Rectal smooth muscle tissue (tissue), 1 donor: ENCODE measurements around the gene CENPT.
"Not testable (repeated sequence)": the region's sequence is repeated elsewhere in the genome, so short reads cannot be mapped to it uniquely, and the experiment has no call there.

Experiments
- H3K27ac ChIP-seq: one replicate; pipeline ENCODE4 v1.7.0; 2013; ENCODE audit warnings: low read depth, low read length, inconsistent platforms
- H3K27me3 ChIP-seq: one replicate; pipeline ENCODE4 v1.7.0; 2013; ENCODE audit warnings: low read length; ENCODE audit not compliant: control insufficient read depth, insufficient read depth
- H3K36me3 ChIP-seq: one replicate; pipeline ENCODE4 v1.7.0; 2013; ENCODE audit warnings: low read length; ENCODE audit not compliant: control insufficient read depth, insufficient read depth
- H3K4me1 ChIP-seq: one replicate; pipeline ENCODE4 v1.7.0; 2013; ENCODE audit warnings: low read length; ENCODE audit not compliant: control insufficient read depth, insufficient read depth
- H3K4me3 ChIP-seq: one replicate; pipeline ENCODE4 v1.7.0; 2013; ENCODE audit warnings: low read length
- H3K9ac ChIP-seq: one replicate; pipeline ENCODE4 v1.7.0; 2013; ENCODE audit warnings: low read length

CENPT gene

DNA sequence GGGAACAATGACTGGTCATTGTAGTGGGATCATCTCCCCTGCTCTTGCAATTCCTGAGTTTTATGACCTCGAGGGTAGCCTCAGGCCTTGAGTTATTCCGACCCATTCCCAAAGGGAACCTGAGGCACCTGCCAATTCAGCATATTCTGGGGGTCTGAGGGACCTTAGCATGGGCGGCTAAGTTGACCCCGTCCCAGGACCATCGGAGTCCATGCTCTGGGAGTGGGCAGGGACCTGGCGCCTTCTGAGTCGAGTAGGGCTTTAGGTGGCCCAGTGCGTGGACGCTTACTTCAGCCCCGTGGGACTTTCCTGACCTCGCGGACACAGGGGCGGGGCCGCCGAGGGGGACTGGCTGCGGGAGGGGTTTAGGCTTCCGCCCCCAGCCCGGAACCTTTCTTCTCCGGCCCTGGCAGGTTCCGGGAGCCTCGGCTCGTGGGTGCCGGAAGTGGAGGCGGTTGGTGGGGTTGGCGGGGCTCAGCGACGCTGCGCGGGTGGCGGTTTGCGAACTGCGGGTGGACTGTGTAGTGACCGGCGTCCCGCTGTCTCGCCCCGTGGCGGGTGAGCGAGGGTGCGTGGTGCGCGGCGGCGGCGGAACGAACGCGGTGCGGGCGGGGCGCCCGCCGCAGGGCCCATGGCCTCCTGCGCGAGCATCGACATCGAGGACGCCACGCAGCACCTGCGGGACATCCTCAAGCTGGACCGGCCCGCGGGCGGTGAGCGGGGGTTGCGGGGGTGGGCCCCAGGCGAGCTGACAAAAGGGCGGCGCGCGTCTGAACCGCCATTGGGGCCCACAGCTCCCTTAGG lies 25.3 kb upstream of the CENPT start, which contains the start of gene EDC4:
Gene EDC4, plus strand, starts transcription at position 422 of the 804 bp plus-strand sequence. Its CDS starts 210 bp downstream, at position 632.
- no peaks in the 10 kb centered on the region for H3K27me3 ChIP-seq
- peak within 1 kb of the TSS; percentile 76 for H3K9ac ChIP-seq
- H3K36me3 ChIP-seq: peaks cover 23% of the 10 kb centered on the region
- H3K27ac ChIP-seq: peak within 1 kb of the TSS; percentile 74
- H3K4me3 ChIP-seq: peak within 1 kb of the TSS; percentile 92
- peaks cover 11% of the 10 kb centered on the region for H3K4me1 ChIP-seq

DNA sequence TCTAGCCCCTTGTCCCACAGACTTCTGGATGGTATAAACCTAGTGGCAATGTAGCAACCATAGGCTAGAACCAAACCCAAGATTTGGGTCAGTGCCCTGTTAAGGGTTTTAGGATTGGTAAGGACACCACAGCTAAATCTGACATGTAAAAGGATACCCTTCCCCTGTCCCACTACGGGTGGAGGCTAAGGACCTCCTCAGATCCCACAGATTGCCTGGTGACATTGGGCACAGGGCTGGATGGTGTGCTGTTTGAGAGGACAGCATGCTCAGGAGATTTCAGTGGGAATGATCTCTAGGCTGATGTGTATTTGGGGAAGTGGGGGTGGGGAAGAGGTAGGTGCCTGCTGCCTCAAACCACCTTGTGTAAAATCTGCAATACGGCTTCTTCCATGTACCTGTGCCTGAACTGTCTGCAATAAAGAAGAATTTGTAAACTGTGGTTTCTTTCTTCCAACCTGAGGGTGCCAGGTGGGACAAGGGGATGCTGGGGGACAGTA lies 24.7 kb upstream of the CENPT start:
- peaks cover 11% of the 10 kb centered on the region for H3K4me1 ChIP-seq
- H3K27ac ChIP-seq: peak overlapping the region; percentile 74
- peak overlapping the region; percentile 92 for H3K4me3 ChIP-seq
- no peaks in the 10 kb centered on the region for H3K27me3 ChIP-seq
- peak overlapping the region; percentile 40 for H3K9ac ChIP-seq
- peaks cover 17% of the 10 kb centered on the region for H3K36me3 ChIP-seq

DNA sequence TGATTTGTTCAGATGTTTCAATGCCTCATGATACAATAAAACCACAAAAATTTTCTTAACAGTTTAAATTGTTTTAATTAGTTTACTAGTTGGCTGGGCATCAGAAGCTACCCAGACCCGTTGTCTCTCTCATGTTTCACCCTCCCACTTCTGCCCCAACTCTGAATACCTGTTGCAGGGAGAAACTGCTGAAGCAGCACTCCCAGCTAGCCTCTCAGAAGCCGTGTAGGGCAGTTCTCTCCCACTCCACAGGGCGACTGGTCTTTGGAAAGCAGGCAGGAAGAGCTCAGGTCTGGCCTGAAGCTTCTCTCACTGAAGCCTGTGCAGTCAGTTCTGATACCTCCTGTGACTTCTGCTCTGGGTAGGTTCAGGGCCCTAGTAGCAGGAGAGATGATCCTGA lies 23.8 kb upstream of the CENPT start:
- H3K27me3 ChIP-seq: no peaks in the 10 kb centered on the region
- no peak overlapping the region for H3K27ac ChIP-seq
- H3K4me3 ChIP-seq: no peak overlapping the region
- peaks cover 11% of the 10 kb centered on the region for H3K4me1 ChIP-seq
- no peak overlapping the region for H3K9ac ChIP-seq
- H3K36me3 ChIP-seq: peaks cover 8% of the 10 kb centered on the region

DNA sequence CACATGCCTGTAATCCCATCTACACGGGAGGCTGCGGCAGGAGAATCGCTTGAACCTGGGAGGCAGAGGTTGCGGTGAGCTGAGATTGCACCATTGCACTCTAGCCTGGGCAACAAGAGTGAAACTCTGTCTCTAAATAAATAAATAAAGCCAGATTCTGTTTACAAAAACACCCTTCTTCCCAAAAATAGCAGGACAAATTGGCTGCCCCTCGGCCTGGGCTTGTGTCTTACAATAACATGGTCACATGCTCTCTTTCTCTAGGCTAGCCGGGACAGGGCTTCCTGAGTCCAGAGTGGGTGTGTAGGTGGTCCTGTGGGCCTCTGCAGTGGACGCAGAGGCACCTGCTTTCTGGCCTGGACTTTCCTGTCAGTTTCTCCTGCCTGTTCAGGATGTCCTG lies 22.2 kb upstream of the CENPT start:
- H3K36me3 ChIP-seq: peaks cover 8% of the 10 kb centered on the region
- H3K27me3 ChIP-seq: no peaks in the 10 kb centered on the region
- no peak overlapping the region for H3K9ac ChIP-seq

DNA sequence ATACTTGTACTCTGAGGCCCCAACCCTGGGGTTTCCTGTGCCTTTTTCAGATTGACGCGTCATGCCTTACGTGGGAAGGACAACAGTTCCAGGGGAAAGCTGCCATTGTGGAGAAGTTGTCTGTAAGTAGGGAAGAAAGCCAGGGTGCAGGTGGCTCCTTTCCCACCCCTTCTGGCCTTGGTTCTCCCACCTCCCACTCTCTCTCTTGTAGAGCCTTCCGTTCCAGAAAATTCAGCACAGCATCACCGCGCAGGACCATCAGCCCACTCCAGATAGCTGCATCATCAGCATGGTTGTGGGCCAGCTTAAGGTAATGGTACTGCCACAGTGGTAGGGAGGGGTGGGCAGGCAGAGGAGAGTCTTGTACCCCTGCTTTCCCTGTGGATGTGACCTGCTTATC lies 20.8 kb upstream of the CENPT start:
- Histone ChIP-seq H3K4me3 (no peak overlapping the region), H3K36me3 (peaks cover 8% of the 10 kb centered on the region), H3K27me3 (no peaks in the 10 kb centered on the region), H3K4me1 (peaks cover 8% of the 10 kb centered on the region), H3K9ac (no peak overlapping the region), H3K27ac (no peak overlapping the region)

More for the DNA sequence above, 22.2 kb upstream of the CENPT start:
- Histone ChIP-seq H3K27ac (no peak overlapping the region), H3K4me1 (peaks cover 11% of the 10 kb centered on the region), H3K4me3 (no peak overlapping the region)

DNA sequence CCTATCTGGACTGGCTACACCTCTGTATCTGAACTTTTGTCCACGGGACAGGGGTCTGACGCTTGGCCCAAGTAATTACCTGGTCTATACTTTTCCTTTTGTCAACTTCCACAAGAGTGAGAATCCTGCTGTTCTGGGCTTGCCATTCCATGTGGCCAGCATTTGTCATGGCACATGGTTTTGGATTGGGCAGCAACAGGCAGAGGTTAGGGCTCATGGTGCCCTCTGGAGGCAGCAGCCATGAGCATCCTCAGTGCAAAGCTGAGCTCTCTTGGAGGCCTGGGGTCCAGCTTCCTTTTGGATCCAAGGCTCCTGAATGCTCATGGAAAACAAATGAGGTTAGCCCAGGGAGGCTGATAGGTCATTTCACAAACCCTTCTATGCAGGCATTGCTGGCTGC lies 17.8 kb upstream of the CENPT start:
- Histone ChIP-seq H3K36me3 (peaks cover 12% of the 10 kb centered on the region), H3K27ac (no peak overlapping the region)

DNA sequence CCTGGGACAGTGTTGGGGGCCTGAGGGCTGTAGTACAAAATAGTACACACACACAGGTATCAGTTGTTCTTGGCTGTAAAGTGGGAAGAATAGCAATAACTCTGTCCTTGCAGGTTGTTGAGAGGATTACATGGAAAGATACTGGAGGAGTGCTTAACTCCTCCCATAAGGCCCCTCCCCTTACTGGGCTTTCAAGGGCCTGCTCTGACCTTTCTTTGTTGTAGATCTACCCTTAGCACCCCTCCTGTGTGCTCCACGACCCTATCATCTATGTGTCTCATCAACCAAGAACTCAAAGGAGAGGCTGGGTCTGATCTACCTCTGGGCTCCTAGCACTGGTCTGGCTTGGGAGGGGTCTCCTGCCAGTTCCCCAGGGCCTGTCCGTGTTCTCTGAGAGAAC lies 17.1 kb upstream of the CENPT start:
- Histone ChIP-seq H3K36me3 (peaks cover 12% of the 10 kb centered on the region), H3K4me1 (peaks cover 11% of the 10 kb centered on the region), H3K27ac (no peak overlapping the region), H3K9ac (no peak overlapping the region), H3K27me3 (no peaks in the 10 kb centered on the region), H3K4me3 (no peak overlapping the region)

More for the DNA sequence above, 17.8 kb upstream of the CENPT start:
- peaks cover 11% of the 10 kb centered on the region for H3K4me1 ChIP-seq
- no peak overlapping the region for H3K4me3 ChIP-seq
- no peak overlapping the region for H3K9ac ChIP-seq
- no peaks in the 10 kb centered on the region for H3K27me3 ChIP-seq

DNA sequence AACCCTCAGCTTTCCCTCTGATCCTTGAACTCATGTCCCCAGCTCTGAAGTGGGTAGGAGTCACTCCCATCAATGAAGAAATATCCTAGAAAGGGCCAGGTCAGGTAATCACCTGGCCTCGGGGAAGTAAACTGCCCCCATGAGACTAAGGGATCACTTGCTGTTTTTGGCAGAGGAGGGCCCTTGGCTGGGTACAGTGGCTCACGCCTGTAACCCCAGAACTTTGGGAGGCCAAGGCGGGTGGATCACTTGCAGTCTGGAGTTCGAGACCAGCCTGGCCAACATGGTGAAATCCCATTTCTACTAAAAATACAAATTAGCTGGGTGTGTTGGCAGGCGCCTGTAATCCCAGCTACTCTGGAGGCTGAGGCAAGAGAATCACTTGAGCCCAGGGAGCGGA lies 16.6 kb upstream of the CENPT start:
- peak overlapping the region; percentile 78 for H3K27ac ChIP-seq
- not testable (repeated sequence) for H3K27me3 ChIP-seq, H3K4me3 ChIP-seq, H3K9ac ChIP-seq
- H3K4me1 ChIP-seq: peaks cover 11% of the 10 kb centered on the region
- H3K36me3 ChIP-seq: peaks cover 12% of the 10 kb centered on the region

DNA sequence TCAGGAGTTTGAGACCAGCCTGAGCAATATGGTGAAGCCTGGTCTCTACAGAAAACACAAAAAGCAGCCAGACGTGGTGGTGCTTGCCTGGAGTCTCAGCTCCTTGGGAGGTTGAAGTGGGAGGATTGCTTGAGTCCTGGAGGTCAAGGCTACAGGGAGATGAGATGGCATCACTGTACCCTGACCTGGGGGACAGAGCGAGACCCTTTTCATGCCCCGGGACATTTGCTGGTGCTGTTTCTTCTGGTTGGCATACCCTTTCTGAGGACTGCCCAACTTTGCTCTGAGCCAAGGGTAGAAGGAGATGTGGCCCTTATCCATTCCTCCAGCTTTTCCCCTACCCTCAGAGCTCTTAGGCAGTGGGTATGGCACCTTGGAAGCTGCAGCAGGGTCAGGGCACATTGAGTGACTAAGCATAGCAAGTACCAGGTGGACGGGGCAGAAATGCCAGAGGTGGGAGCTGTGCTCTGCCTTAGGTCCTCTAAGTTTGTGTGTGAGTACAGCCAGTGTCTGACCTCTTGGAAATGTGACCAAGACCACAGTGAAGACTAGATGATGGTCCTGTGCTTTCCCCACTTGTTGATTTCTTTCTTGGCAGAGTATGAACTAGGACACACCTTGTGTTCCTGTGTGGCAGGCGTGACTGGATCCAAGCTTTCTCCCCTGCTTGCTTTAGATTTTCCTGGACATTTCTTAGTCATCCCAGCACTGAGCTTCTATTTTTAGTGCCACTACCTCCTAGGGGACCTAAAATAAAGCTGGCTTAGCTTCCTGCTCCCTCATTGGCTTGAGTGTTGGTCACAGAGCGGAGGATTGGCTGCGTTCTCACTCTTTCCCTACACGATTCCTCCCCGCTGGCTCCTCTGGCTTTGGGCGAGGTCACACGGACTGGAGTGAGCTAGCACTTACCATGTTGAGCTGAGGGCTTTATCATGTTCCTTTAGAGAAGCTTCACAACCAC lies 15.4 kb upstream of the CENPT start:
- H3K36me3 ChIP-seq: peaks cover 7% of the 10 kb centered on the region
- H3K27me3 ChIP-seq: no peaks in the 10 kb centered on the region
- peak overlapping the region; percentile 78 for H3K27ac ChIP-seq
- H3K4me3 ChIP-seq: no peak overlapping the region
- H3K9ac ChIP-seq: no peak overlapping the region
- H3K4me1 ChIP-seq: peaks cover 16% of the 10 kb centered on the region

DNA sequence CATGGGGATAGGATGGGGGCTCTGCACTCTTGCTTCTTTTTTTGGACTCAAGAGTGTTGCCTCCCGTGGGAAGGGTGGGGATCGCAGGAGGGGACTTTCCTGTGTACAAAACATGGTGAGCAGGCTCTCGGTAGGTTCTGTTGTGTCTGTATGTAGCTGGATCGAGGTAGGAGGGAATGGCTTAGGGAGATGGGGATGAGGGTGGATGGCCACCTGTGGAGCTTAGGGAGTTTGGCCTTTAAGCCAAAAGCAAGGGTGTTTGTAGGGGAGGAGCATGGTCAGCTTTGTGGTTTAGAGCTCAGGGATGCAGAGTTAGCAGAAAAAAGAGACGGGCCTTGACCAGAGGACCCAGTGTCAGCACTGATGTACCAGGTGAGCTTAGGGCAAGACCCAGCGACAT lies 14.4 kb upstream of the CENPT start:
- Histone ChIP-seq H3K36me3 (peaks cover 7% of the 10 kb centered on the region), H3K27ac (no peak overlapping the region), H3K4me3 (no peak overlapping the region), H3K4me1 (peaks cover 25% of the 10 kb centered on the region), H3K27me3 (no peaks in the 10 kb centered on the region), H3K9ac (no peak overlapping the region)

DNA sequence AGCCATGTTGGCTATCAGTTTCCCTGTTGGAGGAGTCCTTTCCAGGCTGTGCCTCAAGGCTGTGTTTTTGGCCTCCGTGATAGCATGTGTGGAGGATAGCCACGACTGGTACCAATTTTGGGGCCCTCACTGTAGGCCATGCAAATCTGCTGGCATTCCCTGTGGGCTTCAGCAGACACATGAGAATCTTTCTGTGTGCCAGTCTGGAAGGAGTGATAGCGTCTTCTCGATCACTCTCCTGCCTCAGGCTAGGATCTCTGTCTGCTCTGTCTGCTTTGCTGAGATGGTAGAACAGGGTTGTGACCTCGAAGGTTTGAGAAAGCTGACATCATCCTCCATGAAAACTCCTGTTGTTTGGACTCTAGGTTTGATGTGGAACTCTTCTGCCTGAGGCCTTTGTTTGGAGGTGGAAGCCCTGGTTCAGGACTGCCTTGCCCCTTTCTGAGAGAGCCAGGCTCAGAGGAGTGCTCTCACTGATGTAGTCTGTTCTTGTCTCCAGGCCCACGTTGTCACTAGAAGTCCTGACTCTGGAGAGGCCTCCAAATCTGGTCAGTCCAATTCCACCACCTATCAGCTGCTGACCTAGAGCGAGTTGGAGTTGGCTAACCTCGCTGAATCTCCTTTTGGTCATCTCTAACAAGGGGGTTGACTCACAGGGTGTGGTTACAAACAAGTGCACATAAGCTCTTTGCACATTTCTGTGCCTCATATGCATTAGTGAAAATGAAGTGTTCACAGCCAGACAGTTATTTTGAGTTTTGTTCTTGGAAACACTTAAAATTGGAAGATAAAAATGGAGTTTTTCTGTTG lies 13.3 kb upstream of the CENPT start:
- H3K36me3 ChIP-seq: peaks cover 7% of the 10 kb centered on the region
- no peak overlapping the region for H3K27ac ChIP-seq
- no peaks in the 10 kb centered on the region for H3K27me3 ChIP-seq
- peaks cover 25% of the 10 kb centered on the region for H3K4me1 ChIP-seq
- H3K4me3 ChIP-seq: no peak overlapping the region
- no peak overlapping the region for H3K9ac ChIP-seq
